Mononuclear cell (primary cell): ENCODE measurements around the gene RALB. TPM values are rescaled to one million over a fixed set of nuclear protein-coding genes. Genes with fewer than 3 reads are reported as not detected.
"Not testable (repeated sequence)": the region's sequence is repeated elsewhere in the genome, so short reads cannot be mapped to it uniquely, and the experiment has no call there.

Experiments
- H3K27me3 ChIP-seq: 2 replicates; pipeline ENCODE4 v1.6.0; 2011; ENCODE audit warnings: low read length, control low read depth; ENCODE audit not compliant: insufficient read depth
- H3K4me1 ChIP-seq: 2 replicates; pipeline ENCODE4 v1.5.1; 2011; ENCODE audit warnings: mild to moderate bottlenecking, low read length, control low read depth; ENCODE audit not compliant: insufficient read depth
- H3K4me3 ChIP-seq: 2 replicates; pipeline ENCODE4 v1.5.1; 2011; ENCODE audit warnings: mild to moderate bottlenecking, low read length, moderate library complexity
- H3K9me3 ChIP-seq: 2 replicates; pipeline ENCODE4 v1.5.1; 2011; ENCODE audit warnings: low read depth, mild to moderate bottlenecking, control low read depth, low read length
- total RNA-seq: library from RNA; depleted of rRNA; stranded (reverse); fragments of >200 nt; gene quantifications from one replicate; pipeline ENCODE4 v1.2.3, GENCODE V29; 2012

RALB gene
- total RNA-seq, 1 donor: 22.1 TPM

DNA sequence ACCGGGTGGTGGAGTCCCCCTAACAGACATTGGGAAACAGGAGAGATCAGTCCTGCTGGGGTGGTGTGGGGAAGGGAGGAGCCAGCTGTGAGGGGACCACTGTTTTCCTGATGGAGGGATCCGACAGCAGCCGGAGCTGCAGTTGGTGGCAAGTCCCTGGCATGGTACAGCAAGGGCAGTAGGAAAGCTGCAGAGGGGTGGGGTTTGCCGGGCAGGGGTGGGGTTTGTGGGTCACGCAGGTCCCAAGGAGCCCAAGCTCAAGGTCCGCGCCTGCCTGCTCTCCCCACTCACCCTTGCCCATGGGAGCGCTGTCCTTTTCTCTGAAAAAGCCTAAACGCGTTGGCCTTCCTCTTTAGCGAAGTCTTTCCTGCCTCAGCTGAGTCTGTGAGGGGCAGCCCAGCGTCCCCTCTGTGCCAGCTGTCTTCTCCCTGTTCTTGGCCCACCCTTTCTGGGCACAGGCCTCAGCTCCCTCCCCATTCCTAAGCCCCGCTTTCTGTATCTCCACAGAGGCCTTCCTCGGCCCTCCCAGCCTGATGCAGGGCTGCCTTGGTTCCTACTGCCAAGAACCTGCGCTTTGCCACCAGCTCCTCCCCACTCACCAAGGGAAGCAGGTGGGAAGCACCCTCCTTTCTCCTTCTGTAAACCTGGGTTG is 64.0 kb downstream of the RALB start:
- Histone ChIP-seq H3K4me1 (peaks cover 18% of the 10 kb centered on the region), H3K4me3 (no peak overlapping the region), H3K9me3 (no peaks in the 10 kb centered on the region), H3K27me3 (no peaks in the 10 kb centered on the region)

DNA sequence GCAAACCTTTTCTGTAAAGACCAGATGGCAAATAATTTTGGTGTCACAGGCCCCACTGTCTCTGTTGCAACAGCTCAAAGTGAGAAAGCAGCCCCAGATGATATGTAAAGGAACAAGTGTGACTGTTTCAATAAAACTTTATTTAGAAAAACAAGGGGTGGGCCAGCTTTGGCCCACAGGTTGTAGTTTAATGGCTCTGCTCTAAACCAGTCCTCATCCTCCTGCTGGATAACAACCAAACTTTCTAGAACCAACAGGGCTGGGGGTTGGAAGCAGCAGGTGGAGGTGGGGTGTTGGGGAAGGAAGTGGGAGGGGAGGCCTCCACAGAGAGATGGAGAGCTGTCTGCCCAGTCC is 64.5 kb downstream of the RALB start:
- Histone ChIP-seq H3K9me3 (no peaks in the 10 kb centered on the region), H3K27me3 (no peaks in the 10 kb centered on the region)

DNA sequence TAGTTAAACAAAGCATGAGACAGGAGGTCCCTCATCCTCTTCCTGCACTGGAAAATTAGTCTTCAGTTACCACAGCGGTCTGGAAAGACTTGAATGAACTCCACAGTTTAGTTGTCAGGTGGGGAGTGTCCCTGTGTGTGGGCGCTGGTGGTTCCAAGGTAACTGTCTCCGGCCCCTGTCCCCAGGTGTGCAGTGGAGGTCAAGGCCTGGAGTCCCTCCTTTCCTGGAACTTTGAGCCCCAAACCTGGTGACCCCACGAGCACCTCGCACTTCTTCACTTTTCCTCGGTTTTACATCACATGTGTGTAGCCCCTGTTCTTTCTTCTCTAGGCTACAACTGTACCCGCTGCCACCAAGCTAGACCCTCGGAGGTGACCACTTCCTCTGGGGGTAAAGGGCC is 65.3 kb downstream of the RALB start:
- H3K4me3 ChIP-seq: no peak overlapping the region
- H3K4me1 ChIP-seq: peaks cover 14% of the 10 kb centered on the region
- no peaks in the 10 kb centered on the region for H3K27me3 ChIP-seq
- no peaks in the 10 kb centered on the region for H3K9me3 ChIP-seq

More for the DNA sequence above, 64.5 kb downstream of the RALB start:
- Histone ChIP-seq H3K4me1 (peaks cover 18% of the 10 kb centered on the region), H3K4me3 (no peak overlapping the region)

DNA sequence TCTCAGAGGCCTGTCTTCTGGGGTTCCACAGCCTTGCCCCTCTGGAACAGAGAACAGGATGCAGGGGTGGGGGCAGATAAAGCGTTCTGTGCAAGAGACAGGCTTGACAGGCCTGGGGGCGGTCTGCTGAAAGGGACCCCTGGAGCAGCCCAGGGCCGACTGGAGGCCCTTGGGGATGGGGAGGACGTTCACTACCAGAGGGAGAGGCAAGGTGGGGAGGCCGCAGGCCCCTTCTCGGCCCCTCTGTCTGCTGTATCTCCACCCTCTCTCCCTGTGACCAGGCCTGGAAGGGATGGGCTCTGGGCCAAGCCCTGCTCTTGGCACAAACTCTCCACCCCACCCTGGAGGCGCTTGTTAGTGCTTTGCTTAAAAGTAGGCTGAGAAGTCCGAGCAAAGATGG is 66.0 kb downstream of the RALB start:
- no peaks in the 10 kb centered on the region for H3K9me3 ChIP-seq
- no peaks in the 10 kb centered on the region for H3K27me3 ChIP-seq
- H3K4me3 ChIP-seq: no peak overlapping the region
- peaks cover 7% of the 10 kb centered on the region for H3K4me1 ChIP-seq

DNA sequence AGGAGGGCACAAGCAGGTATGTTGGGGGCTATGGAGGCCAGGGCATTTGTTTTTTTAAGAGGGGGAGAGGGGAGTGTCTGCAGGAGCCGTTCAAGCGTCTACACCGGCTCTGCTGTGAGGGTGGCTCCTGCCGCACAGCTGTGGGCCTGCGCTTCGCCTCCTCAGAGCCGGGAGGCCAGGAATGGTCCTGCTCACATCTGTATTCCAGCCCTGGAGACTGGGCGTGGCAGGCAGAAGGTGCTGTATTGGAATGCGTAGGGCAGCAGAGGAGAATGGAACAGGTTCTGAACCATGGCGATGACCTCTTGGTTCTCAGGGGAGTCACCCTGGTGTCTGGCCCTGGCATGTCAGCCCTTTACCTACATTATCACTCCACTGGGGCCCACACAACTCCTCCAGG is 66.5 kb downstream of the RALB start:
- Histone ChIP-seq H3K4me3 (no peak overlapping the region), H3K4me1 (peaks cover 5% of the 10 kb centered on the region), H3K27me3 (no peaks in the 10 kb centered on the region), H3K9me3 (no peaks in the 10 kb centered on the region)

DNA sequence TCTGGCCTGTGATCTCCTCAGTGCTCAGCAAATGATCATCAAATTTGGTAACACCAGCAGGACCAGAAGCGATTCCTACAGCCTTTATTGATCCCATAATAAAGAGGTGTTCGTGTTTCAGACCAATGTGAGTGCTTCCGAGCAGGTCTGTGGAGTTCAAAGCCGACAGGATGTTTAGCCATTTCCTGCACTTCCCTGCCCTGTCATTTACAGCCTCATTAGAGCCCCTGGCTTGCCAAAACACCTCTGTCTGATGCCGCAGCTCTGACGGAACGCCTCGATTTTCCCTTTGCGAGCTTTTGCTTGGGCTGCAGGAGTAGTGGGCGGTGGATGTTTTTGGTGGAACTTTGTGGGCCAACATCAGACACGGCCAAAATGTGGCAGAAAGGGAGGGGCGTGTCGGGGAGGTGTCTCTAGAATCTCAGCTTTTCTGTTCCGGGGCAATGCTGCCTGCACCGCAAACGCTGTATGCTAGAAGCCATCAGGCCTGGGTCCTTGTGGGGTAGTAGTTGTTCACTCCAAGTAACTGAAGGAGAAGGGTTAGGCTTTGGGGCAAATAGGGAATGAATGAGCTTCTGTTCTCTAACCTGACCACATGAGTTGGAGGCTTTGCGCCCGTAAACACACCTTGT is 67.2 kb downstream of the RALB start:
- peaks cover 5% of the 10 kb centered on the region for H3K4me1 ChIP-seq
- no peaks in the 10 kb centered on the region for H3K9me3 ChIP-seq
- H3K27me3 ChIP-seq: no peaks in the 10 kb centered on the region
- no peak overlapping the region for H3K4me3 ChIP-seq

DNA sequence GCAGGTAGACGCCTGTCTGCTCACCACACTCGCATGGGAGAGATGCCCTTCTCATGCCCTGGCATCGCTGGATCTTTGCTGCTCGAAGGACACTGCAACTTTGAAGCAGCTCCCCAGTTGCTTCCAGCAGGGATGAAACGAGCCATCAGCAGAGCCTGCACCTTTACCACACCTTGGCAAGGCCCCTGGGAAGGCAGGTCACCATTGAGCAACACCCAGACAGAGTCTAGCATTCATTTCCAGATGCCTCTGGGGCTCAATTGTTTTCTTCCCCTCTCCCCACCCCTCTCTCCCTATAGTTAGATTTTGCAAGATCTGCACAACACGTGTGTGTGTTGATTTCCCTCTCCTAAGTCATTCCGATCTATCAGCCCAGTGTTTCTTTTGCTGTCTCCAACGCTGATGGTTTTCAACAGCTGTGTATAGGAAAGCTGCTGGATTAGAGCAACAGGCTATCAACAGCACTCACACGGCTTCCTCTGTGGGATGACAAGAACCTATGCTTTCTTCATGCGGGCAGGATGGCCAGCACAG is 67.7 kb downstream of the RALB start:
- H3K9me3 ChIP-seq: no peaks in the 10 kb centered on the region

DNA sequence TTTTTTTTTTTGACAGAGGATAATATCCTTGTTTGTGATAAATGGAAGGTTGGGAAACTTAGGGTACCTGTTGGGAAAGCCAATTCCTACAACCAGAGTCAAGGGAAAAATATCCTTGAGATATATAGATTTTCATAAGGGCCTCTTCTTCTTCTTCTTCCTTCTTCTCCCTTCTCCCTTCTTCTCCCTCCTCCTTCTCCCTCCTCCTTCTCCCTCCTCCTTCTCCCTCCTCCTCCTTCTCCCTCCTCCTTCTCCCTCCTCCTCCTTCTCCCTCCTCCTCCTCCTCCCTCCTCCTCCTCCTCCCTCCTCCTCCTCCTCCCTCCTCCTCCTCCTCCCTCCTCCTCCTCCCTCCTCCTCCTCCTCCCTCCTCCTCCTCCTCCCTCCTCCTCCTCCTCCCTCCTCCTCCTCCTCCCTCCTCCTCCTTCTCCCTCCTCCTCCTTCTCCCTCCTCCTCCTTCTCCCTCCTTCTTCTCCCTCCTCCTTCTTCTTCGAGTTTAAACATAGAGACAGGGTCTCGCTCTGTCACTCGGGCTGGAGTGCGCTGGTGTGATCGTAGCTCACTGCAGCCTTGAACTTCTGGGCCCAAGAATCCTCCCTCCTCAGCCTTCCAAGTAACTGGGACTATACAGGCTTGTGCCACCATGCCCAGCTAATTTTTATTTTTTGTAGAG is 68.4 kb downstream of the RALB start:
- H3K9me3 ChIP-seq, H3K4me3 ChIP-seq, H3K4me1 ChIP-seq, H3K27me3 ChIP-seq: not testable (repeated sequence)

More for the DNA sequence above, 67.7 kb downstream of the RALB start:
- no peaks in the 10 kb centered on the region for H3K27me3 ChIP-seq
- H3K4me1 ChIP-seq: peaks cover 5% of the 10 kb centered on the region
- no peak overlapping the region for H3K4me3 ChIP-seq

DNA sequence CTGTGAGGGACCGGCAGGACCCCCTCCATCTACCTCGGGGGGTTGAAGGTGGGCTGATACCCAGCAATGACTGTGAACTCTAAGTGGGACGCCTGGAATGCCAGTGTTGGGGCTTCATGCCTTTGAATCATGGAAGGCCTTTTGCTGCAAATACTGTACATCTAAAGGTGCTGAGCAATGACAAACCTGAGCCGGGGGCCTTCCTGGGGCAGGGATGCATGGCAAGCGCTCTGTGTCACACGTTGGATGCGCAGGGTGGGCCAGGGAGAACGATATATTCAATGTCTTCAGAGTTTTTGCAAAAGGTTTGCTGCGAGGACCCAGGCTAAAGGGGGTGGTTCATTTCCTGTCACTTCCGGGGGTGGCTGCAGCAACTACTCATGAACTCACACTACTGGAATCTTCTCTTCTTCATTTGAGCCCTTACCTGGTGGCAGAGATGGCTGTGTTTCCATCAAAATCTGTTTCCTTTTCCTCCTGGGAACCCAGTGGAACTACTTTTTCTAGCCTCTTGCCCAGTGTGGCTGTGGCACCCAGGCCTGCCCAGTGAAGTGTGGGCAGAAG is 69.2 kb downstream of the RALB start:
- peaks cover 5% of the 10 kb centered on the region for H3K4me1 ChIP-seq
- H3K9me3 ChIP-seq: no peaks in the 10 kb centered on the region
- no peaks in the 10 kb centered on the region for H3K27me3 ChIP-seq
- H3K4me3 ChIP-seq: no peak overlapping the region

DNA sequence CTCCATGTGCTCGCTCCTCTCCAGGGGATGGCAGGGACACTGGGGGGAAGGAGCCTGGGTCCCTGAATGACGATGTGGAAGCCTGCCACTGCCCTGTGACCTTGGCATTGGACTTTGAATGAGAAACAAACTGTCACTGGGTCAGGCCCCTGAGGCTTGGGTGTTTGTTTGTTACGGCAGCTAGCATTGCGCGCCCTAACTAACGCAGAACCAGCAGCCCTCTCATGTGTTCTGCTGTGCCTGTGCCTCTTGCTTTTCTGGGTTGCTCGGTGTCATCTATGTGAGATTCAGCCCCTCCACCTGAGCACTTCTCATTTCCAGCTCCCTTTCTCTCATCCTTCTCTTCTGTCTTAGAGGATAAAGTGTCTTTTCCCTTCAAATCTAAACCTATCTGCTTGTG is 69.7 kb downstream of the RALB start:
- Histone ChIP-seq H3K4me3 (no peak overlapping the region), H3K4me1 (peaks cover 5% of the 10 kb centered on the region), H3K9me3 (no peaks in the 10 kb centered on the region), H3K27me3 (no peaks in the 10 kb centered on the region)

DNA sequence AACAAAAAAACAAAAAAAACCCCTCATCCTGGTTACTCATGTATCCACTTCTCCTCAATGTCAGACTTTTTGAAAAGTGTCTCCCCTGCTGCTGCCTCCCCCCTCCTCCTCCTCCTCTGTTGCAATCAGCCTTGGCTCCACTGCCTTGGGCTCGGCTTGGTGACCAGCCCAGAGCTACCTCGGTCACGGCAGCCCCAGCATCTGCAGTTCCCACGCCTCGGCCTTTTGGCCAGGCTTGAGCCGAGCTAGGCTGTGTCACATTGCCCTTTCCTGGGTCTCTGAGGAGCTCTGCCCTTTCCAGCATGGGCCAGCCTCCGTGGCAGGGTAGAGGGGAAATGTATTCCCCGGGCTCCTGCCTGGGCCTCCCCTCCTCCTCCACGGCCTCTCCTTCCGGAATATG is 70.6 kb downstream of the RALB start:
- Histone ChIP-seq H3K27me3 (no peaks in the 10 kb centered on the region), H3K9me3 (no peaks in the 10 kb centered on the region), H3K4me3 (no peak overlapping the region), H3K4me1 (peaks cover 5% of the 10 kb centered on the region)

DNA sequence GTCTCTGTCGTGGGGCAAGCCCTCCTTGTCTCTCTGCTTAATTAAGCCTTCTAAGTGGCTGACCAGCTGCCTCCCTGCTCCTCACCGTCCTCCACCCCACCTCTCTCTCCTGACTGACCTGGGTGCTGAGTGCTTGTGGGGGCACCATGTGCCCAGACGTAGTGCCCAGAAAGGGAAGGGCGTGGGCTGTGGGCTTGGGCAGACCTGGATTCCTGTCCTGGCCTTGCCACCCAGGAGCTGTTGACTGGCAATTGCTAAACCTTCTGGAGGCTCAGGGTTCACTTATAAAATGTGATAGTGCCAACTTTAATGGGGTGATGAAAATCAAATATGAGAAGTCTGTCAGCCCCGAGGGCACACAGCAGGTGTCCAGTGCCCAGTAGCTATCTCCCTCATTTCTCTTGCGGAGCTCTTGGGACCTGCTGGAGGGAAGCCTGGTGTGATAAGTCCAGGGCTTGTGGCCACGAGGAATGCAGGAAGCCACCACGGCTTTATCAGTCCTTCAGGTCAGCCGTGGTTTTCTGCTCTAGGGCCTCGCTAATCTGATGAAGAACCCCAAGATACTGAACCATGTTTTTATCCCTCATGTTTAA is 71.3 kb downstream of the RALB start:
- Histone ChIP-seq H3K9me3 (no peaks in the 10 kb centered on the region), H3K4me3 (no peak overlapping the region), H3K4me1 (peaks cover 5% of the 10 kb centered on the region), H3K27me3 (no peaks in the 10 kb centered on the region)

DNA sequence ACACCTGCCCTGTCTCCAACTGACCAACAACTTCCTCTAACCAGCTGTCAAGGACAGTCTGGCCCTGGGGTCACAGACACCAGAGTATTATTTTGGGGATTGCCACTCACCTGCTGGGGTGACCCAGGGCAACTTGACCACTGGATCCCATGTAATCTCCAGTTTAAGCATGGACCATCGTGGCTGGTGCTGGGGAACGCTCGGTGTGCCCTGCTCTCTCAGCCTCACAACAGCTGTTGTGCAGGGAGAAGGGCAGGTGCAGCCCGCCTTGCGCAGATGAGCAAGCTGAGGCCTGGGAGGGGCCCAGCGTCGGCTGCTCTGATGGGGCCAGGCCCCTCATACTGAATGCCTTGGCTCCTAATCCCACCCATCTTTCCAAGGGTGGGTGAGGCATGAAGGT is 72.3 kb downstream of the RALB start:
- Histone ChIP-seq H3K27me3 (no peaks in the 10 kb centered on the region), H3K9me3 (no peaks in the 10 kb centered on the region), H3K4me1 (peaks cover 5% of the 10 kb centered on the region), H3K4me3 (no peak overlapping the region)

DNA sequence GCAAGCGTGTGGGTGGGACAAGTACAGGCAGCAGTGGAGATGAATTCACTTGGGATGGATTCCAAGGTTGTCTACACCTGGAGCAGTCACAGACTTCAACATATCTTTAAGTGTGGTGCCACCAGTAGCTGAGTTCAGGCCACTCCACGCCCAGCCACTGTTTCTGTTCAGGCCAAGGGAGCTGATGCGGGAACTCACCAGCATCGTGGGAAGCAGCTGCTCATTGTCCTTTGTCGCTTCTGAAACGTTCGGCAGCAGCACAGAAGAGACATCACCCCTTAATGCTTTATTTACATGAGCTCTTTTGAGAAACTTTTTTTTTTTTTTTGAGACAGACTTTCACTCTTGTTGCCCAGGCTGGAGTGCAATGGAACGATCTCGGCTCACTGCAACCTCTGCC is 73.4 kb downstream of the RALB start:
- Histone ChIP-seq H3K9me3 (no peaks in the 10 kb centered on the region), H3K27me3 (no peaks in the 10 kb centered on the region), H3K4me3 (no peak overlapping the region), H3K4me1 (no peaks in the 10 kb centered on the region)
